Esophagus muscularis mucosa (tissue), 4 donors: ENCODE results near the gene PPP1CA. TPM values are rescaled to one million over a fixed set of nuclear protein-coding genes. Genes with fewer than 3 reads are reported as not detected.

Experiments used
- DNase-seq: peaks from one replicate; pipeline ENCODE4 v3.0.0-alpha.2; 2017; ENCODE audit errors: extremely low spot score
- H3K27ac ChIP-seq, 4 donors: fragments of 200-600 bp; sonication (generic); replicated peaks in 1 of 4; 1 replicate in 3 of 4; 2 replicates in 1 of 4; pipeline ENCODE4 v1.5.1; 2016 to 2019; ENCODE audit warnings: mild to moderate bottlenecking in 1 of 4
- H3K27me3 ChIP-seq, 4 donors: fragments of 200-600 bp; sonication (generic); one replicate each; pipeline versions ENCODE4 v1.5.1 to v1.6.0; 2016 to 2019
- H3K36me3 ChIP-seq, 4 donors: fragments of 200-600 bp; sonication (generic); one replicate each; pipeline ENCODE4 v1.5.1; 2016 to 2019
- H3K4me1 ChIP-seq, 4 donors: fragments of 200-600 bp; sonication (generic); one replicate each; pipeline ENCODE4 v1.5.1; 2016 to 2019
- H3K4me3 ChIP-seq, 4 donors: fragments of 200-600 bp; sonication (generic); 1 replicate in 2 of 4; 2 replicates in 2 of 4; pipeline ENCODE4 v1.5.1; 2016 to 2019; ENCODE audit warnings: mild to moderate bottlenecking in 4 of 4, moderate library complexity in 1 of 4
- H3K9me3 ChIP-seq, 4 donors: fragments of 200-600 bp; sonication (generic); 1 replicate in 3 of 4; 2 replicates in 1 of 4; pipeline ENCODE4 v1.5.1; 2016 to 2019
- CTCF ChIP-seq, 3 experiments: fragments of 200-600 bp in 2 of 3; fragments of 450-650 bp in 1 of 3; sonication (generic) in 2 of 3; IDR thresholded peaks; one replicate each; pipeline ENCODE4 v1.5.1; 2017 to 2019; ENCODE audit warnings: antibody characterized with exemption in 3 of 3, mild to moderate bottlenecking in 2 of 3, moderate library complexity in 1 of 3
- EP300 ChIP-seq: sonication (generic); formaldehyde crosslinking; IDR thresholded peaks from one replicate; pipeline ENCODE4 v1.6.1; 2017; ENCODE audit warnings: antibody characterized with exemption
- POLR2A ChIP-seq: fragments of 450-650 bp; IDR thresholded peaks from one replicate; pipeline ENCODE4 v1.6.1; 2017; ENCODE audit warnings: antibody characterized with exemption, moderate library complexity, mild to moderate bottlenecking, low read depth
- POLR2AphosphoS5 ChIP-seq, 2 donors: sonication (generic); formaldehyde crosslinking; IDR thresholded peaks; one replicate each; pipeline ENCODE4 v1.6.1; 2017; ENCODE audit warnings: antibody characterized with exemption in 2 of 2
- WGBS: methylation state at CpG from one replicate; pipeline ENCODE4 v1.1.5; 2018; 5-methylcytosine and 5-hydroxymethylcytosine counted together
- intact Hi-C: fragments of 100-400 bp; cut with DNase I; formaldehyde crosslinking; loops from one replicate; pipeline ENCODE4 v1.15.1; 2023
- total RNA-seq, 4 donors: library from RNA; depleted of rRNA; stranded (reverse); fragments of >200 nt; gene quantifications; one replicate each; pipeline versions ENCODE4 v1.1.0 to v1.2.1, GENCODE V29; 2016

PPP1CA gene
- total RNA-seq, 4 donors from 2014 or later, result 56.9 to 87.3 (median 78.7) TPM

- Histone ChIP-seq H3K27me3 (no peaks in the 10 kb centered on the region), H3K9me3 (no peaks in the 10 kb centered on the region), H3K36me3 (no peaks in the 10 kb centered on the region), H3K4me3 (no peak overlapping the region), H3K4me1 (peaks cover 3 to 35% (median 17%) of the 10 kb centered on the region in 4 donors), H3K27ac (peak overlapping the region in 1 of 4 donors; percentile 6)
- no peak for TF ChIP-seq POLR2A
- TF ChIP-seq EP300, result no peak
- no peak for TF ChIP-seq POLR2AphosphoS5 (IDR thresholded peaks at IDR 0.05)
- no peak for TF ChIP-seq CTCF (IDR thresholded peaks at IDR 0.05)
- 86% methylated on average over 11 of the region's 13 CpGs for WGBS
- DNase-seq, result no peak
- intact Hi-C loops, result loop anchor here (5.0 kb wide), 2 partner anchors 34 to 119 kb away; no protein-coding TSS in a partner anchor
These were observed 20.2 kb downstream of the PPP1CA start for GRCh38 chr11:67381244-67381972.

- 81% methylated on average over 14 of the region's 23 CpGs for WGBS
- TF ChIP-seq CTCF (IDR thresholded peaks at IDR 0.05) (no peak), EP300 (no peak), POLR2A (no peak), POLR2AphosphoS5 (IDR thresholded peaks at IDR 0.05) (no peak)
- intact Hi-C loops, result loop anchor here (5.0 kb wide), 2 partner anchors 32 to 117 kb away; no protein-coding TSS in a partner anchor
- no peak overlapping the region for H3K27ac ChIP-seq
- peaks cover 17 to 39% (median 21%) of the 10 kb centered on the region in 4 donors for H3K4me1 ChIP-seq
- DNase-seq, result no peak
- H3K36me3 ChIP-seq, result no peaks in the 10 kb centered on the region
- no peaks in the 10 kb centered on the region for H3K27me3 ChIP-seq
- H3K9me3 ChIP-seq, result no peaks in the 10 kb centered on the region
- no peak overlapping the region for H3K4me3 ChIP-seq
These were observed 22.3 kb downstream of the PPP1CA start for GRCh38 chr11:67379061-67380058.

GRCh38 chr11:67378544-67378943 is 23.1 kb downstream of the PPP1CA start:
- H3K27ac ChIP-seq, result no peak overlapping the region
- H3K4me3 ChIP-seq, result no peak overlapping the region
- TF ChIP-seq POLR2A, result no peak
- TF ChIP-seq CTCF (IDR thresholded peaks at IDR 0.05), result no peak
- TF ChIP-seq EP300, result no peak
- TF ChIP-seq POLR2AphosphoS5 (IDR thresholded peaks at IDR 0.05), result no peak
- H3K27me3 ChIP-seq, result no peaks in the 10 kb centered on the region
- peaks cover 23 to 46% (median 28%) of the 10 kb centered on the region in 4 donors for H3K4me1 ChIP-seq
- intact Hi-C loops, result no loop called here
- no peak for DNase-seq
- 81% methylated on average over 4 of the region's 4 CpGs for WGBS
- no peaks in the 10 kb centered on the region for H3K36me3 ChIP-seq
- no peaks in the 10 kb centered on the region for H3K9me3 ChIP-seq

- no peak for TF ChIP-seq EP300
- no peak for TF ChIP-seq POLR2A
- TF ChIP-seq POLR2AphosphoS5 (IDR thresholded peaks at IDR 0.05), result no peak
- no peak for TF ChIP-seq CTCF (IDR thresholded peaks at IDR 0.05)
- Histone ChIP-seq H3K27ac (no peak overlapping the region), H3K4me1 (peaks cover 22 to 45% (median 30%) of the 10 kb centered on the region in 4 donors), H3K27me3 (no peaks in the 10 kb centered on the region), H3K36me3 (no peaks in the 10 kb centered on the region), H3K9me3 (no peaks in the 10 kb centered on the region), H3K4me3 (no peak overlapping the region)
- intact Hi-C loops, result no loop called here
- WGBS, result 77% methylated on average over 5 of the region's 6 CpGs
- no peak for DNase-seq
These were observed 24.5 kb downstream of the PPP1CA start for GRCh38 chr11:67376873-67377808.
